Liver (tissue), 9 donors: ENCODE results near the gene FAM13C. TPM values are rescaled to one million over a fixed set of nuclear protein-coding genes. Genes with fewer than 3 reads are reported as not detected.

Experiments
- DNase-seq: peaks from one replicate; pipeline ENCODE4 v3.0.0-alpha.2; 2017; ENCODE audit warnings: low spot score
- H3K27ac ChIP-seq, 2 donors: one replicate each; pipeline ENCODE4 v1.7.0; 2013; ENCODE audit warnings: inconsistent platforms in 2 of 2, low read length in 2 of 2, control low read depth in 1 of 2, low read depth in 1 of 2, mild to moderate bottlenecking in 1 of 2
- H3K27me3 ChIP-seq, 4 donors: one replicate each; pipeline versions ENCODE4 v1.6.1 to v1.7.0; 2013; ENCODE audit warnings: low read length in 3 of 4, inconsistent platforms in 1 of 4, mild to moderate bottlenecking in 1 of 4, moderate library complexity in 1 of 4; ENCODE audit not compliant: control insufficient read depth in 4 of 4, insufficient read depth in 4 of 4
- H3K36me3 ChIP-seq, 4 donors: one replicate each; pipeline versions ENCODE4 v1.6.1 to v1.7.0; 2013; ENCODE audit warnings: low read length in 3 of 4, mild to moderate bottlenecking in 3 of 4, low read depth in 1 of 4, moderate library complexity in 1 of 4; ENCODE audit not compliant: control insufficient read depth in 4 of 4, insufficient read depth in 3 of 4
- H3K4me1 ChIP-seq, 4 donors: one replicate each; pipeline versions ENCODE4 v1.6.1 to v1.7.0; 2013; ENCODE audit warnings: low read length in 3 of 4, mild to moderate bottlenecking in 3 of 4, moderate library complexity in 1 of 4; ENCODE audit not compliant: control insufficient read depth in 4 of 4, insufficient read depth in 4 of 4
- H3K4me3 ChIP-seq, 3 donors: one replicate each; pipeline versions ENCODE4 v1.6.1 to v1.7.0; 2013; ENCODE audit warnings: low read length in 3 of 3, control low read depth in 1 of 3, low read depth in 1 of 3, mild to moderate bottlenecking in 1 of 3
- H3K9ac ChIP-seq, 2 donors: one replicate each; pipeline ENCODE4 v1.7.0; 2013; ENCODE audit warnings: low read length in 2 of 2, mild to moderate bottlenecking in 2 of 2, moderate library complexity in 2 of 2, control low read depth in 1 of 2, low read depth in 1 of 2
- H3K9me3 ChIP-seq, 4 donors: one replicate each; pipeline versions ENCODE4 v1.6.1 to v1.7.0; 2013; ENCODE audit warnings: low read length in 3 of 4; ENCODE audit not compliant: control insufficient read depth in 4 of 4
- EGR1 ChIP-seq, 2 donors: IDR thresholded peaks; 2 replicates each; pipeline ENCODE4 v1.6.1; 2016 to 2018; ENCODE audit warnings: antibody characterized with exemption in 2 of 2, low read depth in 2 of 2
- FOXA1 ChIP-seq: IDR thresholded peaks from 2 replicates; pipeline ENCODE4 v1.6.1; 2016; ENCODE audit warnings: antibody characterized with exemption
- HNF4A ChIP-seq, 2 donors: conservative IDR thresholded peaks; 2 replicates each; pipeline ENCODE4 v1.6.1; 2016; ENCODE audit warnings: antibody characterized with exemption in 2 of 2, mild to moderate bottlenecking in 2 of 2
- JUND ChIP-seq, 2 donors: IDR thresholded peaks; 2 replicates each; pipeline ENCODE4 v1.6.1; 2016; ENCODE audit warnings: antibody characterized with exemption in 2 of 2
- MAX ChIP-seq: IDR thresholded peaks from 2 replicates; pipeline ENCODE4 v1.6.1; 2016; ENCODE audit warnings: antibody characterized with exemption
- NR2F2 ChIP-seq: IDR thresholded peaks from 2 replicates; pipeline ENCODE4 v1.6.1; 2016; ENCODE audit warnings: antibody characterized with exemption
- RAD21 ChIP-seq, 2 donors: IDR thresholded peaks; 2 replicates each; pipeline ENCODE4 v1.6.1; 2016; ENCODE audit warnings: antibody characterized with exemption in 2 of 2, mild to moderate bottlenecking in 2 of 2
- REST ChIP-seq: IDR thresholded peaks from 2 replicates; pipeline ENCODE4 v1.6.1; 2016; ENCODE audit warnings: antibody characterized with exemption, mild to moderate bottlenecking
- RXRA ChIP-seq, 2 donors: IDR thresholded peaks; 2 replicates each; pipeline ENCODE4 v1.6.1; 2017 to 2018; ENCODE audit warnings: antibody characterized with exemption in 2 of 2, mild to moderate bottlenecking in 1 of 2
- SP1 ChIP-seq: IDR thresholded peaks from 2 replicates; pipeline ENCODE4 v1.6.1; 2018; ENCODE audit warnings: antibody characterized with exemption, mild to moderate bottlenecking
- TAF1 ChIP-seq: conservative IDR thresholded peaks from 2 replicates; pipeline ENCODE4 v1.6.1; 2016; ENCODE audit warnings: antibody characterized with exemption, mild to moderate bottlenecking
- YY1 ChIP-seq: IDR thresholded peaks from 2 replicates; pipeline ENCODE4 v1.6.1; 2016; ENCODE audit warnings: antibody characterized with exemption, mild to moderate bottlenecking
- WGBS: extraction: QIAGEN DNeasy Blood & Tissue Kit; methylation state at CpG from one replicate; pipeline ENCODE4 v1.1.7; 2013; 5-methylcytosine and 5-hydroxymethylcytosine counted together
- polyA plus RNA-seq, 2 donors: library from polyadenylated mRNA; stranded (reverse) in 1 of 2; unstranded in 1 of 2; fragments of 200-250 nt in 1 of 2; fragments of >200 nt in 1 of 2; fragmentation: Nextera tagmentation in 1 of 2; extraction: Ambion mirVana in 1 of 2; gene quantifications; one replicate each; pipeline versions ENCODE4 v1.2.1 to v1.2.3, GENCODE V29; 2013 to 2015
- total RNA-seq, 2 donors: library from RNA; depleted of rRNA; stranded (reverse); fragments of >200 nt; gene quantifications; one replicate each; pipeline ENCODE4 v1.2.3, GENCODE V29; 2014
- TF ChIP-seq, protein P1 (sequence below): IDR thresholded peaks from 2 replicates; pipeline ENCODE4 v1.6.1; 2016; ENCODE audit warnings: antibody characterized with exemption
- donor health status: healthy.
- donor health status: healthy.
- donor health status: healthy.
- donor health status: healthy.
- donor health status: healthy.

The FAM13C gene
- total and polyA plus RNA-seq, 4 donors = 0.87 to 2.4 (median 2.1) TPM

DNA sequence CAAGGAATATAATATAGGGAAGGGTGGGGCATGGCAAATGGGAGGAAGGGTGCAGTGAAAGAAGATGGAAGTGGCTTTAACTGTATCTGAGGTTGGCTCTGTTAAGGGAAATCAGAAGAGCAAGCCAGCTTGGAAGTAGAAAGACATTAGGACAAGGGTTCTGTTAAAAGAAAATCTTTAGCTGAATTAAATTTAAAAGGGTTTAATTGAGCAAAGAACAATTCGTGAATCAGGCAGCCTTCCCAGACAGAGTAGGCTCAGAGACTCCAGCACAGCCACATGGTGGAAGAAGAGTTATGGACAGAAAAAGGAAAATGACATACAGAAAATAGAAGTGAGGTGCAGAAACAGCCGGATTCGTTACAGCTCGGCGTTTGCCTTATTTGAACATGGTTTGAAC, 42.0 kb downstream of the FAM13C start:
- WGBS = 62% methylated on average over 5 of the region's 5 CpGs
- no peaks in the 10 kb centered on the region for H3K9me3 ChIP-seq
- H3K4me1 ChIP-seq = peaks cover 2 to 43% (median 19%) of the 10 kb centered on the region in 4 donors
- no peaks in the 10 kb centered on the region for H3K27me3 ChIP-seq
- no peak for DNase-seq
- H3K4me3 ChIP-seq = no peak overlapping the region
- no peak overlapping the region for H3K9ac ChIP-seq
- H3K36me3 ChIP-seq = no peaks in the 10 kb centered on the region
- H3K27ac ChIP-seq = no peak overlapping the region
- TF ChIP-seq TAF1 (no peak), REST (no peak), SP1 (peak; percentile 14), JUND (IDR thresholded peaks at IDR 0.05) (no peak), RAD21 (IDR thresholded peaks at IDR 0.05) (no peak), RXRA (IDR thresholded peaks at IDR 0.05) (no peak)
- TF ChIP-seq, protein P1, sequence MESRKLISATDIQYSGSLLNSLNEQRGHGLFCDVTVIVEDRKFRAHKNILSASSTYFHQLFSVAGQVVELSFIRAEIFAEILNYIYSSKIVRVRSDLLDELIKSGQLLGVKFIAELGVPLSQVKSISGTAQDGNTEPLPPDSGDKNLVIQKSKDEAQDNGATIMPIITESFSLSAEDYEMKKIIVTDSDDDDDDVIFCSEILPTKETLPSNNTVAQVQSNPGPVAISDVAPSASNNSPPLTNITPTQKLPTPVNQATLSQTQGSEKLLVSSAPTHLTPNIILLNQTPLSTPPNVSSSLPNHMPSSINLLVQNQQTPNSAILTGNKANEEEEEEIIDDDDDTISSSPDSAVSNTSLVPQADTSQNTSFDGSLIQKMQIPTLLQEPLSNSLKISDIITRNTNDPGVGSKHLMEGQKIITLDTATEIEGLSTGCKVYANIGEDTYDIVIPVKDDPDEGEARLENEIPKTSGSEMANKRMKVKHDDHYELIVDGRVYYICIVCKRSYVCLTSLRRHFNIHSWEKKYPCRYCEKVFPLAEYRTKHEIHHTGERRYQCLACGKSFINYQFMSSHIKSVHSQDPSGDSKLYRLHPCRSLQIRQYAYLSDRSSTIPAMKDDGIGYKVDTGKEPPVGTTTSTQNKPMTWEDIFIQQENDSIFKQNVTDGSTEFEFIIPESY = no peak

DNA sequence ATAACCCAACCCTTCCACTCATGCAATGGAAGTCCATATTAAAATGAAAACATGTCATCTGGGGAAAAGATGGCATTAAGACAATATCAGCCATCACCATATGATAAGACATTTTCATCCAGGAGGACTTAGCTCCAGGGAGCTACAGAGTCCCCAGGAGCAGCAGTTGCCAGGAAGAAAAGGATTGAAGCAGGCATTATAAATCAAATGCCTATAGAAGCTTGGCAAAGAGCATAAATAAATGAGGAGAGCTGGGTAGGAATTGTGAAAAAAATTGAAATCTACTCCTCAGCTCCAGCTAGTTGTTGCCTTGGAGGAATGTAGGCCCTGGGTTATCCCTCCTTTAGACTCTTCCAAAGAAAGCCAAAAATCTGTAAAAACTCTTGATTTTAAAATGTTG, 42.5 kb downstream of the FAM13C start:
- H3K4me1 ChIP-seq = peaks cover 2 to 46% (median 21%) of the 10 kb centered on the region in 4 donors
- no peak overlapping the region for H3K4me3 ChIP-seq
- TF ChIP-seq YY1 = no peak
- TF ChIP-seq TAF1 = no peak
- TF ChIP-seq MAX = no peak
- no peak for TF ChIP-seq RAD21 (IDR thresholded peaks at IDR 0.05)
- TF ChIP-seq EGR1 (IDR thresholded peaks at IDR 0.05; ENCODE audit: low read depth in 2 of 2) = no peak
- TF ChIP-seq FOXA1 = no peak
- TF ChIP-seq JUND (IDR thresholded peaks at IDR 0.05) = no peak
- TF ChIP-seq RXRA (IDR thresholded peaks at IDR 0.05) = no peak
- no peak for TF ChIP-seq NR2F2
- no peaks in the 10 kb centered on the region for H3K36me3 ChIP-seq
- no peaks in the 10 kb centered on the region for H3K27me3 ChIP-seq
- no peak overlapping the region for H3K27ac ChIP-seq
- no peak overlapping the region for H3K9ac ChIP-seq
- no peak for DNase-seq
- no peaks in the 10 kb centered on the region for H3K9me3 ChIP-seq

DNA sequence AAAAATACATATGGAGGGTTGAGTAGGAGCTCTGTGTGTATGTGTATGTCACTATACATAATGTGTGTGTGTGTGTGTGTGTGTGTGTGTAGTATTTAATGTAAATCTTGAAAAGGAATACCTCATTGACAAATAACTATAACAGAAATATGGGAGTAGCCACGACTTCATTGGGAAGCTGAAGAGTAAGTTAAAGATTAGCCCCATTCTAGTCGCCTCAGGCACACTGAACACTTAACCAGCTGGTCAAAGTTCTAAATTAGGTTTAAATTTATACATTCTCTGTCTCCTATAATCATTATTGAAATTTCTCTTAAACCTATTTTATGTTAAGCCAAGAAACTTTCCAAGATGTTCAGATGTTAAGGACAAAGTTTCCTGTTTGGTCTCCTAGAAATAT, 45.3 kb downstream of the FAM13C start:
- Histone ChIP-seq H3K27me3 (no peaks in the 10 kb centered on the region), H3K36me3 (no peaks in the 10 kb centered on the region), H3K27ac (no peak overlapping the region), H3K9ac (no peak overlapping the region), H3K4me1 (peaks cover 2 to 28% (median 7%) of the 10 kb centered on the region in 4 donors), H3K4me3 (no peak overlapping the region), H3K9me3 (no peaks in the 10 kb centered on the region)
- no peak for DNase-seq
- TF ChIP-seq HNF4A (conservative IDR thresholded peaks at IDR 0.05) (peak in 1 of 2 donors; percentile 27), REST (no peak), EGR1 (IDR thresholded peaks at IDR 0.05; ENCODE audit: low read depth in 2 of 2) (no peak)
- WGBS = 32% methylated on average over 2 of the region's 2 CpGs
